NK-92 (cell line): ENCODE measurements around the gene TGFBR3.
"Not testable (repeated sequence)": the region's sequence is repeated elsewhere in the genome, so short reads cannot be mapped to it uniquely, and the experiment has no call there.

Source experiments
- DNase-seq: peaks from one replicate; lab custom pipeline; 2025; ENCODE audit not compliant: unreplicated experiment; lab: John Stamatoyannopoulos, UW

Gene TGFBR3

GRCh38 chr1:91851130-91852010 lies 34.6 kb downstream of the TGFBR3 start:
- no peak for DNase-seq

GRCh38 chr1:91850708-91851107 lies 35.2 kb downstream of the TGFBR3 start:
- DNase-seq, result no peak

- DNase-seq, result no peak
Observed at GRCh38 chr1:91847851-91848250, 38.1 kb downstream of the TGFBR3 start.

GRCh38 chr1:91846639-91847013 lies 39.3 kb downstream of the TGFBR3 start:
- DNase-seq, result no peak

- no peak for DNase-seq
Observed at GRCh38 chr1:91846007-91846638, 39.8 kb downstream of the TGFBR3 start.

- no peak for DNase-seq
Observed at GRCh38 chr1:91844862-91845528, 41.0 kb downstream of the TGFBR3 start.

DNA sequence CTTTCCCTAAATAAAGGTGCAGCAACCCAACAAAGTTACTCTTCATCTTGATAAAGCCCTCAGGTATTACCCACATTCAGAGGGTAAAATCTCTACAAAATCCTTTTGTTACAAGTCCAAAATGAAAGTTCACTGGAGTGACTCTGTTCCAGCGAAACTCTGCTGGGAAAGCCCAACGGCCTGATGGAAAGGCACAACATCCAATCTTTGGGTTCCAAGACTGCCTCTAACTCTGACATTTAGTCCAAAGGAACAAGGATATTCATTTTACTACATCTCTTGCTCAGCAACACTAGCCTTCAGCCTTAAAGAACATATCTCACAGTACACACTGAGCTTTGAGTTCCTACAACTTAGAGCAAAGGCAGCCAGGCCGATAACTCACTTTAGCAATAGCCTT lies 42.1 kb downstream of the TGFBR3 start:
- DNase-seq, result no peak

DNA sequence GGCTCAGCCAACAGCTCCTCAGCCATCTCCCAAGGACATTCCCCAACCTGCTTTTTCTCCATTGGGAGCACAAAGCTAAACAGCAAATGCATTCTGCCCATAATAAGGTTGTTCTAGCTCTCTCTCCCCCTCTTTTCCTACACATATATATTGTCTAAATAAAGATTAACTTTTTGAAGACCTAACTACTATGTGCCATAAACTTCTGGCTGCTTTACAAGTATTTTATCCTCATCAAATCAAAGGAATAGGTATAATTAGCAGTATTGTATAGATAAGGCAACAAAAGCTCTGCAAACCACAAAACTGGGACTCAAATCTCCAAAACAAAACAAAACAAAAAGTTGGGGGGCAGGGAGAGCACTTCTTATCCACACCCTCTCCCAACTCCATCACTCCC lies 43.4 kb downstream of the TGFBR3 start:
- DNase-seq, result no peak

- DNase-seq, result no peak
Observed at GRCh38 chr1:91842056-91842455, 43.9 kb downstream of the TGFBR3 start.

DNA sequence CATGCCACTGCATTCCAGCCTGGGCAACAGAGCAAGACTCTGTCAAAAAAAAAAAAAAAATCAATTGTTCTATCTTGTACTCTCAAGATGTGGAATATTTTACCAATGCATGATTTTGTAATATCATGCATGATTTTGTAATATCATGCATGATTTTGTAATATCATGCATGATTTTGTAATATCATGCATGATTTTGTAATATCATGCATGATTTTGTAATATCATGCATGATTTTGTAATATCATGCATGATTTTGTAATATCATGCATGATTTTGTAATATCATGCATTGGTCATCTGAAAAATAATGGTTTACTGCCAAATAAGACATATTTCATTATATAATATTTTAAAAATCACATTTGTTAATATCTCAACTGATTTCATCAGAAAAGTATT lies 45.7 kb downstream of the TGFBR3 start:
- DNase-seq, result not testable (repeated sequence)

- DNase-seq, result no peak
Observed at GRCh38 chr1:91836331-91837040, 49.5 kb downstream of the TGFBR3 start.

DNA sequence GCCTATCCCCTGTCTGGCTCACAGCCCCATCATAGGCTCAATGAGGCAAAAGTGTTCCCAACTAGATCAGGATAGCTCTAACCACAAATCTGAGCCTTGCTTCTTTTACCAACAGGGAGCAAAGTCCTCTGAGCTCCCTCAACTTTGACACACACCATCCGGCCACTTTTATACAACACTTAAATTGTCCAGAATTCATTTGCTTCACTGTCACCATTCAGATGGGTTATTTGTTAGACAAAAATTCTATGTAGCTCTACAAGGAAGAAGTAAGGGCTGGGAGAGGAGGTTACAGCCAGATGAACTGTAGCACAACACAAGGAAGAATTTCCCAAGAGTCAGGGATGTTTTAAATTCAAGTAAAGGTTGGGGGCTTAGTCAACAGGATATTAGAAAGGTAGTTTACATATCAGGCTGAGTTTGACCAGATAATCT lies 50.8 kb downstream of the TGFBR3 start:
- no peak for DNase-seq

- not testable (repeated sequence) for DNase-seq
Observed at GRCh38 chr1:91834549-91834948, 51.4 kb downstream of the TGFBR3 start.

DNA sequence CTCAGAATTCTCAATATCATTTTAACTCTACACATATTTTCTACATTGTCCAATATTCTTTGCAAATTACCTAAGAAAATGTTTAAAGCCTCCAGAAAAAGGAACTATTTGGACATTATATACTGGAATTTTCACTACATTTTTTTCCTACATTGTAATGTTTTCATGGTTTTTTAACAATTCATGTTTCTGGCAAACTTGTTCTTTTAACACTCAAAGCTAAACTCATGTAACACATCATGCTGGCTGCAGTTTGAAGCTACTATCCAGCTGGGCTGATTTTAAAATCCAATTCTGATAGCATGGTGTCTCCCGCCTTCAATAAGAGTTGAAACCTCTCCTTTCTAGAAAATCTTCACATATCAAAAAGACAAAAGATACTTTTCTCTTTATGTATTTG lies 52.0 kb downstream of the TGFBR3 start:
- no peak for DNase-seq

GRCh38 chr1:91831132-91831930 lies 54.6 kb downstream of the TGFBR3 start:
- no peak for DNase-seq

GRCh38 chr1:91830242-91831131 lies 55.5 kb downstream of the TGFBR3 start:
- DNase-seq, result no peak

DNA sequence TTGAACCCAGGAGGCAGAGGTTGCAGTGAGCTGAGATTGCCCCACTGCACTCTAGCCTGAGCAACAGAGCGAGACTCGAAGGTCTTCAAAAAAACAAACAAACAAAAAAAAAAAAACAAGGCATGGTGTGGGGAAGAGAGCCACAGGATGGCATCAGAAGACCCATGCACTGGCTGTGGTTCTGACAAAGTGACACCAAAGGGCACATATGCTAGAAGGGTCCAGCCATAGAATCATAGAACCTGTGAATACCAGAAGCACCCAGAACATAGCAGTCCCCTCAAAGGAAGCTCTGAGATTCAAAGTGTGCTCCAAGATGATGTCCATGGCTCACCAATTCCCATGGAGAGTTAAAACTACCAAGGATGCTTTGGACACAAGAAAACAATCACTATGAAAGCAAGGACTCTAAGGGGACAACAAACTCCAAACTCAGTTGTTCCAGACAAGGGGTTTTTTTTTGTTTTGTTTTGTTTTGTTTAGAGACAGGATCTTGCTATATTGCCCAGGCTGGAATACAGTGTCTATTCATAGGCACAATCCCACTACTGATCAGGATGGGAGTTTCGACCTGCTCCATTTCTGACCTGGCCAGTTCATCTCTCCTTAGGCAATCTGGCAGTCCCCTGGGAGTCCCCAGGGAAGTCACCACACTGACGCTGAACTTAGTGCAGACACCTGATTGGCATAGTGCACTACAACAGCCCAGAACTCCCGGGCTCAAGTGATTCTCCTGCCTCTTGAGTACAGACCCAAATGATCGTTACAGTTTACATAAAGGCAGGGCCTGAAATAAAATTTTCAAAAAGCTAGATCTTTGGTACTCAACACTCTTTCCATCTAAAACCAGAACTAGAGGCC lies 56.4 kb downstream of the TGFBR3 start:
- no peak for DNase-seq

DNA sequence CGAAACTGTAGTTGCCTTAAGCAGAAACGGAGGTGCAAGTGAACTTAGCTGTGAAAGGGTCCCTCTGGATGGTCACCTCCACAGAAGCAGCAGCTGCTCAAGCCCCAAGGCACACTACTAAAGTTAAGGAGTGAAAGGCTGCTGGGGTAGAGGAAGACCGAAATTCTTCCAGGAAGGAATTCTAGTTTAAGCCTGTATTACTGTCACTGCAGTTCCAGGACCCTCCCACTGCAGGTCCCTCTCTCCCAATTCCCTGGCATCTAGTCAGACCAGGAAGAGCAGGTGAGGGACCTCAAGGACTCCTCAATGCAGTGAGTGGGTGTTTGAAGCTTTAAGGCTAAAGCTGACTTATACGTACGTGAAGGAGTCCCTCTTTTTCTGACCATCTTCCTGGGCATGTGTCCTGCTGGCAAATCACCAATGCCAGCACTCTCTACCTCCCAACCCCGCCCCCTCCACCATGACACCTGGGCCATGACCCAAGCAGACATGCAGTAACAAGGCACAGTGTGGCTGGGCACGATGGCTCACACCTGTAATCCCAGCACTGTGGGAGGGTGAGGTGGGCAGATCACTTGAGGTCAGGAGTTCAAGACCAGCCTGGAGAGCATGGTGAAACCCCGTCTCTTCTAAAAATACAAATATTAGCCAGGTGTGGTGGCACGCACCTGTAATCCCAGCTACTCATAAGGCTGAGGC lies 57.2 kb downstream of the TGFBR3 start:
- DNase-seq, result no peak
